HepG2 (cell line): ENCODE measurements around the gene SLC16A3. TPM values are rescaled to one million over a fixed set of nuclear protein-coding genes. Genes with fewer than 3 reads are reported as not detected.

ENCODE experiments used
- ATAC-seq: fragments of 200-7000 bp; cut with Tn5 transposase; 3 replicates; pipeline ENCODE4 v1.9.1; 2020; ENCODE audit warnings: mild to moderate bottlenecking, moderate library complexity
- BruUV-seq: library from RNA; stranded (reverse); fragments of 400-500 nt; replicated peaks from 2 replicates; lab custom pipeline; 2021; lab: Mats Ljungman, UMichigan
- CTCF ChIA-PET: fragments of 300-600 bp; formaldehyde crosslinking; extraction: SDS; loops from one replicate; lab custom pipeline; 2021; ENCODE audit warnings: low total read pairs, inconsistent platforms, low intra/inter-chr PET ratio; lab: Yijun Ruan, JAX
- POLR2A ChIA-PET: fragments of 350-600 bp; sonication (Branson Sonifier 250); formaldehyde crosslinking; loops from one replicate; lab custom pipeline; 2020; ENCODE audit warnings: antibody characterized with exemption, inconsistent platforms; lab: Yijun Ruan, JAX
- DNase-seq: peaks from one replicate; pipeline ENCODE4 v3.0.0-alpha.2; 2015; ENCODE audit warnings: low spot score
- FAIRE-seq: peaks from 3 replicates; lab custom pipeline; 2011; peaks lifted over from hg19 to GRCh38; lab: Jason Lieb, UNC
- H2AFZ ChIP-seq: one replicate; pipeline ENCODE4 v1.6.1; 2011; ENCODE audit warnings: low read length, inconsistent platforms
- H3K27ac ChIP-seq: fragments of 300-600 bp; 3 replicates; pipeline ENCODE4 v1.8.0; 2011; ENCODE audit warnings: mixed run types, mild to moderate bottlenecking, mixed read lengths, low read length, inconsistent platforms; ENCODE audit not compliant: insufficient read depth; ENCODE audit errors: extremely low read length
- H3K27me3 ChIP-seq, 2 experiments: fragments of 200-600 bp in 1 of 2; 2 replicates in 1 of 2; 3 replicates in 1 of 2; pipeline versions ENCODE4 v1.6.0 to v1.8.0; 2011; ENCODE audit warnings: low read length in 2 of 2, mild to moderate bottlenecking in 2 of 2, moderate library complexity in 2 of 2, inconsistent platforms in 1 of 2; ENCODE audit not compliant: insufficient read depth in 2 of 2, control insufficient read depth in 1 of 2
- H3K36me3 ChIP-seq, 2 experiments: fragments of 200-600 bp in 1 of 2; replicated peaks in 1 of 2; 2 replicates in 1 of 2; 3 replicates in 1 of 2; pipeline versions ENCODE4 v1.5.1 to v1.8.0; 2011; ENCODE audit warnings: low read length in 2 of 2, inconsistent platforms in 1 of 2; ENCODE audit not compliant: insufficient read depth in 2 of 2, control insufficient read depth in 1 of 2
- H3K4me1 ChIP-seq: 2 replicates; pipeline ENCODE4 v1.5.1; 2012; ENCODE audit warnings: low read length, inconsistent platforms; ENCODE audit not compliant: insufficient read depth
- H3K4me2 ChIP-seq: 2 replicates; pipeline ENCODE4 v1.6.0; 2011; ENCODE audit warnings: low read depth, low read length, inconsistent platforms
- H3K4me3 ChIP-seq, 3 experiments: fragments of 200-600 bp in 1 of 3; sonication (generic), shearing (Covaris generic) in 1 of 3; replicated peaks in 1 of 3; 2 replicates each; pipeline ENCODE4 v1.5.1; 2011 to 2016; ENCODE audit warnings: low read length in 3 of 3, inconsistent platforms in 2 of 3, low read depth in 2 of 3, mild to moderate bottlenecking in 2 of 3, control low read depth in 1 of 3, mixed read lengths in 1 of 3; ENCODE audit not compliant: insufficient read depth in 1 of 3
- H3K79me2 ChIP-seq: one replicate; pipeline ENCODE4 v1.6.1; 2011; ENCODE audit warnings: low read length, inconsistent platforms; ENCODE audit not compliant: insufficient read depth
- H3K9ac ChIP-seq: 2 replicates; pipeline ENCODE4 v1.6.0; 2011; ENCODE audit warnings: mild to moderate bottlenecking, low read depth, low read length, inconsistent platforms; ENCODE audit not compliant: insufficient read depth
- H3K9me3 ChIP-seq: 2 replicates; pipeline ENCODE4 v1.5.1; 2012; ENCODE audit warnings: mild to moderate bottlenecking, low read length
- H4K20me1 ChIP-seq: 2 replicates; pipeline ENCODE4 v1.6.0; 2011; ENCODE audit warnings: inconsistent platforms, mild to moderate bottlenecking, low read length, moderate library complexity; ENCODE audit not compliant: insufficient read depth
- EHMT2 ChIP-seq: fragments of 200-600 bp; sonication (generic); IDR thresholded peaks from 2 replicates; pipeline ENCODE4 v1.7.0; 2017; ENCODE audit warnings: antibody characterized with exemption, low read depth, low read length, borderline replicate concordance
- KLF16 ChIP-seq, 2 experiments: sonication (generic) in 1 of 2; formaldehyde crosslinking in 1 of 2; IDR thresholded peaks; 2 replicates each; pipeline versions ENCODE4 v1.6.1 to v1.8.0; 2016 to 2023; ENCODE audit warnings: missing genetic modification reagents in 2 of 2, missing compliant biosample characterization in 1 of 2
- MXD4 ChIP-seq: IDR thresholded peaks from 2 replicates; pipeline ENCODE4 v1.6.1; 2016; ENCODE audit warnings: mild to moderate bottlenecking, missing biosample characterization, missing genetic modification reagents
- NKX3-1 ChIP-seq: sonication (generic); formaldehyde crosslinking; IDR thresholded peaks from 2 replicates; pipeline ENCODE4 v1.5.0; 2020; ENCODE audit warnings: missing genetic modification reagents
- ZBTB42 ChIP-seq: sonication (generic); formaldehyde crosslinking; IDR thresholded peaks from 2 replicates; pipeline ENCODE4 v1.5.0; 2020; ENCODE audit warnings: mild to moderate bottlenecking, missing genetic modification reagents
- ZNF432 ChIP-seq: sonication (generic); formaldehyde crosslinking; IDR thresholded peaks from 2 replicates; pipeline ENCODE4 v1.5.0; 2020; ENCODE audit warnings: missing genetic modification reagents, mild to moderate bottlenecking, borderline replicate concordance
- ZNF775 ChIP-seq: sonication (generic); formaldehyde crosslinking; IDR thresholded peaks from 2 replicates; pipeline ENCODE4 v1.4.0; 2020; ENCODE audit warnings: missing genetic modification reagents, mild to moderate bottlenecking, moderate library complexity, borderline replicate concordance
- WGBS: methylation state at CpG from one replicate; pipeline ENCODE4 v1.1.6; 2017; ENCODE audit warnings: low lambda C conversion rate; 5-methylcytosine and 5-hydroxymethylcytosine counted together
- in situ Hi-C: cut with HindIII; loops from 2 replicates; pipeline ENCODE4 v1.10.0; 2017; ENCODE audit warnings: low pct_unique_long_range_greater_than_20kb; ENCODE audit not compliant: extremely low pct_ligation_motif_present
- intact Hi-C: fragments of 100-400 bp; cut with micrococcal nuclease; formaldehyde crosslinking; loops from one replicate; pipeline ENCODE4 v1.10.0; 2022; ENCODE audit not compliant: unreplicated experiment
- polyA plus RNA-seq, 8 experiments: library from polyadenylated mRNA; depleted of rRNA in 3 of 8; stranded (reverse) in 7 of 8; unstranded in 1 of 8; fragments of >200 nt; fragmentation: Illumina TruSeq in 4 of 8; extraction: Trizol in 4 of 8; gene quantifications; 2 replicates each; pipeline versions ENCODE4 v1.2.1 to v1.2.3, GENCODE V29; 2011 to 2016; ENCODE audit warnings: low read depth in 4 of 8, missing spikeins in 1 of 8, mixed read lengths in 1 of 8; ENCODE audit not compliant: insufficient read depth in 1 of 8
- total RNA-seq, 5 experiments: library from RNA; depleted of rRNA; stranded (reverse); fragments of >200 nt; fragmentation: Illumina TruSeq; extraction: Trizol; gene quantifications; 2 replicates each; pipeline ENCODE4 v1.2.3, GENCODE V29; 2016; ENCODE audit warnings: low read depth in 1 of 5
- TF ChIP-seq, protein P1 (sequence below), 2 experiments: sonication (generic) in 1 of 2; formaldehyde crosslinking in 1 of 2; IDR thresholded peaks; 2 replicates each; pipeline versions ENCODE4 v1.4.0 to v1.6.1; 2016 to 2020; ENCODE audit warnings: borderline replicate concordance in 1 of 2, low read depth in 1 of 2, mild to moderate bottlenecking in 1 of 2, missing genetic modification reagents in 1 of 2
- TF ChIP-seq, protein P2 (sequence below): sonication (generic); formaldehyde crosslinking; IDR thresholded peaks from 2 replicates; pipeline ENCODE4 v1.4.0; 2020; ENCODE audit warnings: missing genetic modification reagents, borderline replicate concordance
- TF ChIP-seq, protein P3 (sequence below): sonication (generic); formaldehyde crosslinking; IDR thresholded peaks from 2 replicates; pipeline ENCODE4 v1.8.0; 2023; ENCODE audit warnings: mild to moderate bottlenecking, missing genetic modification reagents
- TF ChIP-seq, protein P4 (sequence below): sonication (generic); formaldehyde crosslinking; IDR thresholded peaks from 2 replicates; pipeline ENCODE4 v1.4.0; 2020; ENCODE audit warnings: mild to moderate bottlenecking, low read depth, missing genetic modification reagents

The SLC16A3 gene
- total and polyA plus RNA-seq, 2 of the 13 experiments (the other 11 are each of a cell fraction or from before 2014, with no cell fraction given), result 242 to 349 TPM

DNA sequence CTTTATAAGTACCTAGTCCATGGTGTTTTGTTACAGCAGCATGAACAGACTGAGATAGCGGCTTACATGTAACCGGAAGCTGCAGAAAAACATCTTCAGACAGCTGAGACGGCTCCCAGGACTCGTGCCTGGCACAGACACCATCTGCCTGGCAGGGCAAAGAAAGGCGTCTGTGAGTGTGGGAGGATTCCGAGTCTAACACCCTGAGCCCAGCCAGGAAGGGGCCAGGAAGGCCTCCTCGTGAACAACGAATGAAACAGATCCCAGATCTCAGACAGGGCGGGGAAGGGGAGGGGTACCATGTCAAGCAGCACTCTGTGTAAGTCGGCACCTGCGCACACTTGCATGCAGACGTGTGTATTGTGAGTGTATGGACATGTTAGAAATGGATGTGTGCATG lies 49.0 kb downstream of the SLC16A3 start:
- no peak for FAIRE-seq
- Histone ChIP-seq H3K4me1 (peaks cover 66% of the 10 kb centered on the region), H3K36me3 (no peaks in the 10 kb centered on the region), H2AFZ (no peak overlapping the region), H3K9ac (no peak overlapping the region), H3K79me2 (no peaks in the 10 kb centered on the region), H3K27me3 (peaks cover 2 to 7% of the 10 kb centered on the region in 2 experiments; a peak in 4 of 5 replicates), H4K20me1 (no peaks in the 10 kb centered on the region), H3K27ac (no peak overlapping the region), H3K4me2 (no peak overlapping the region), H3K4me3 (no peak overlapping the region), H3K9me3 (no peaks in the 10 kb centered on the region)
- no peak for DNase-seq
- intact Hi-C loops, result no loop called here
- no peak for ATAC-seq
- in situ Hi-C loops, result no loop called here
- 94% methylated on average over 12 of the region's 12 CpGs for WGBS
- CTCF ChIA-PET, result no interaction called here
- BruUV-seq, result no TSS peak
- POLR2A ChIA-PET, result no interaction called here
- TF ChIP-seq, protein P1, sequence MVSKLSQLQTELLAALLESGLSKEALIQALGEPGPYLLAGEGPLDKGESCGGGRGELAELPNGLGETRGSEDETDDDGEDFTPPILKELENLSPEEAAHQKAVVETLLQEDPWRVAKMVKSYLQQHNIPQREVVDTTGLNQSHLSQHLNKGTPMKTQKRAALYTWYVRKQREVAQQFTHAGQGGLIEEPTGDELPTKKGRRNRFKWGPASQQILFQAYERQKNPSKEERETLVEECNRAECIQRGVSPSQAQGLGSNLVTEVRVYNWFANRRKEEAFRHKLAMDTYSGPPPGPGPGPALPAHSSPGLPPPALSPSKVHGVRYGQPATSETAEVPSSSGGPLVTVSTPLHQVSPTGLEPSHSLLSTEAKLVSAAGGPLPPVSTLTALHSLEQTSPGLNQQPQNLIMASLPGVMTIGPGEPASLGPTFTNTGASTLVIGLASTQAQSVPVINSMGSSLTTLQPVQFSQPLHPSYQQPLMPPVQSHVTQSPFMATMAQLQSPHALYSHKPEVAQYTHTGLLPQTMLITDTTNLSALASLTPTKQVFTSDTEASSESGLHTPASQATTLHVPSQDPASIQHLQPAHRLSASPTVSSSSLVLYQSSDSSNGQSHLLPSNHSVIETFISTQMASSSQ (IDR thresholded peaks at IDR 0.05; ENCODE audit: low read depth), result no peak
- TF ChIP-seq, protein P1 (CRISPR knock-in tag; IDR thresholded peaks at IDR 0.05; ENCODE audit: borderline replicate concordance), result no peak
- no peak for TF ChIP-seq EHMT2
- TF ChIP-seq, protein P2, sequence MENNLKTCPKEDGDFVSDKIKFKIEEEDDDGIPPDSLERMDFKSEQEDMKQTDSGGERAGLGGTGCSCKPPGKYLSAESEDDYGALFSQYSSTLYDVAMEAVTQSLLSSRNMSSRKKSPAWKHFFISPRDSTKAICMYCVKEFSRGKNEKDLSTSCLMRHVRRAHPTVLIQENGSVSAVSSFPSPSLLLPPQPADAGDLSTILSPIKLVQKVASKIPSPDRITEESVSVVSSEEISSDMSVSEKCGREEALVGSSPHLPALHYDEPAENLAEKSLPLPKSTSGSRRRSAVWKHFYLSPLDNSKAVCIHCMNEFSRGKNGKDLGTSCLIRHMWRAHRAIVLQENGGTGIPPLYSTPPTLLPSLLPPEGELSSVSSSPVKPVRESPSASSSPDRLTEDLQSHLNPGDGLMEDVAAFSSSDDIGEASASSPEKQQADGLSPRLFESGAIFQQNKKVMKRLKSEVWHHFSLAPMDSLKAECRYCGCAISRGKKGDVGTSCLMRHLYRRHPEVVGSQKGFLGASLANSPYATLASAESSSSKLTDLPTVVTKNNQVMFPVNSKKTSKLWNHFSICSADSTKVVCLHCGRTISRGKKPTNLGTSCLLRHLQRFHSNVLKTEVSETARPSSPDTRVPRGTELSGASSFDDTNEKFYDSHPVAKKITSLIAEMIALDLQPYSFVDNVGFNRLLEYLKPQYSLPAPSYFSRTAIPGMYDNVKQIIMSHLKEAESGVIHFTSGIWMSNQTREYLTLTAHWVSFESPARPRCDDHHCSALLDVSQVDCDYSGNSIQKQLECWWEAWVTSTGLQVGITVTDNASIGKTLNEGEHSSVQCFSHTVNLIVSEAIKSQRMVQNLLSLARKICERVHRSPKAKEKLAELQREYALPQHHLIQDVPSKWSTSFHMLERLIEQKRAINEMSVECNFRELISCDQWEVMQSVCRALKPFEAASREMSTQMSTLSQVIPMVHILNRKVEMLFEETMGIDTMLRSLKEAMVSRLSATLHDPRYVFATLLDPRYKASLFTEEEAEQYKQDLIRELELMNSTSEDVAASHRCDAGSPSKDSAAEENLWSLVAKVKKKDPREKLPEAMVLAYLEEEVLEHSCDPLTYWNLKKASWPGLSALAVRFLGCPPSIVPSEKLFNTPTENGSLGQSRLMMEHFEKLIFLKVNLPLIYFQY, result no peak
- no peak for TF ChIP-seq MXD4 (CRISPR knock-in tag)
- no peak for TF ChIP-seq ZBTB42 (CRISPR knock-in tag)
- TF ChIP-seq, protein P3, sequence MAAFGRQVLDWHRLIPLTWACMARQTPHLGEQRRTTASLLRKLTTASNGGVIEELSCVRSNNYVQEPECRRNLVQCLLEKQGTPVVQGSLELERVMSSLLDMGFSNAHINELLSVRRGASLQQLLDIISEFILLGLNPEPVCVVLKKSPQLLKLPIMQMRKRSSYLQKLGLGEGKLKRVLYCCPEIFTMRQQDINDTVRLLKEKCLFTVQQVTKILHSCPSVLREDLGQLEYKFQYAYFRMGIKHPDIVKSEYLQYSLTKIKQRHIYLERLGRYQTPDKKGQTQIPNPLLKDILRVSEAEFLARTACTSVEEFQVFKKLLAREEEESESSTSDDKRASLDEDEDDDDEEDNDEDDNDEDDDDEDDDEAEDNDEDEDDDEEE (CRISPR knock-in tag), result no peak
- TF ChIP-seq KLF16 (CRISPR knock-in tag; IDR thresholded peaks at IDR 0.05), result no peak
- TF ChIP-seq ZNF775 (CRISPR knock-in tag), result no peak
- TF ChIP-seq NKX3-1 (CRISPR knock-in tag), result no peak
- no peak for TF ChIP-seq ZNF432 (CRISPR knock-in tag)
- TF ChIP-seq, protein P4, sequence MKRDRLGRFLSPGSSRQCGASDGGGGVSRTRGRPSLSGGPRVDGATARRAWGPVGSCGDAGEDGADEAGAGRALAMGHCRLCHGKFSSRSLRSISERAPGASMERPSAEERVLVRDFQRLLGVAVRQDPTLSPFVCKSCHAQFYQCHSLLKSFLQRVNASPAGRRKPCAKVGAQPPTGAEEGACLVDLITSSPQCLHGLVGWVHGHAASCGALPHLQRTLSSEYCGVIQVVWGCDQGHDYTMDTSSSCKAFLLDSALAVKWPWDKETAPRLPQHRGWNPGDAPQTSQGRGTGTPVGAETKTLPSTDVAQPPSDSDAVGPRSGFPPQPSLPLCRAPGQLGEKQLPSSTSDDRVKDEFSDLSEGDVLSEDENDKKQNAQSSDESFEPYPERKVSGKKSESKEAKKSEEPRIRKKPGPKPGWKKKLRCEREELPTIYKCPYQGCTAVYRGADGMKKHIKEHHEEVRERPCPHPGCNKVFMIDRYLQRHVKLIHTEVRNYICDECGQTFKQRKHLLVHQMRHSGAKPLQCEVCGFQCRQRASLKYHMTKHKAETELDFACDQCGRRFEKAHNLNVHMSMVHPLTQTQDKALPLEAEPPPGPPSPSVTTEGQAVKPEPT (CRISPR knock-in tag), result no peak
